NCI-H1105 (cell line): ENCODE measurements around the gene EHBP1.

Experiments
- DNase-seq: peaks from one replicate; lab custom pipeline; 2025; lab: John Stamatoyannopoulos, UW

Gene EHBP1

GRCh38 chr2:63051795-63052333, 346.4 kb downstream of the EHBP1 start:
- DNase-seq: no peak

GRCh38 chr2:63052411-63053080, 347.0 kb downstream of the EHBP1 start:
- DNase-seq: no peak

GRCh38 chr2:63053081-63053888, 347.8 kb downstream of the EHBP1 start:
- no peak for DNase-seq

- DNase-seq: no peak
Observed at GRCh38 chr2:63053889-63054602, 348.5 kb downstream of the EHBP1 start.

GRCh38 chr2:63054841-63055225, 349.3 kb downstream of the EHBP1 start:
- DNase-seq: no peak

GRCh38 chr2:63055226-63056106, 350.0 kb downstream of the EHBP1 start:
- DNase-seq: no peak

GRCh38 chr2:63056107-63057050, 350.9 kb downstream of the EHBP1 start:
- DNase-seq: no peak

GRCh38 chr2:63057249-63058143, 352.0 kb downstream of the EHBP1 start:
- DNase-seq: no peak

GRCh38 chr2:63058144-63058920, 352.8 kb downstream of the EHBP1 start:
- no peak for DNase-seq

- DNase-seq: no peak
Observed at GRCh38 chr2:63058921-63059792, 353.6 kb downstream of the EHBP1 start.

GRCh38 chr2:63059793-63060471, 354.4 kb downstream of the EHBP1 start:
- no peak for DNase-seq

- no peak for DNase-seq
Observed at GRCh38 chr2:63060472-63060991, 355.0 kb downstream of the EHBP1 start.

- DNase-seq: no peak
Observed at GRCh38 chr2:63064197-63064596, 358.7 kb downstream of the EHBP1 start.

- DNase-seq: no peak
Observed at GRCh38 chr2:63064661-63065060, 359.1 kb downstream of the EHBP1 start.

- no peak for DNase-seq
Observed at GRCh38 chr2:63066265-63066664, 360.8 kb downstream of the EHBP1 start.

- DNase-seq: no peak
Observed at GRCh38 chr2:63066838-63067237, 361.3 kb downstream of the EHBP1 start.

GRCh38 chr2:63071664-63072063, 366.2 kb downstream of the EHBP1 start:
- no peak for DNase-seq
